IPS DF 4.7 (cell line): Measurements from ENCODE around the gene ACSL1.
"Not testable (repeated sequence)": the region's sequence is repeated elsewhere in the genome, so short reads cannot be mapped to it uniquely, and the experiment has no call there.

ENCODE experiments used
- DNase-seq: peaks from one replicate; pipeline ENCODE4 v3.0.0-alpha.2; 2013; ENCODE audit warnings: low spot score; ENCODE audit errors: extremely low read depth

The ACSL1 gene

GRCh38 chr4:184790826-184791225, 34.9 kb downstream of the ACSL1 start:
- DNase-seq, result no peak

GRCh38 chr4:184787766-184788503, 37.8 kb downstream of the ACSL1 start:
- DNase-seq, result no peak

GRCh38 chr4:184785813-184786212, 40.0 kb downstream of the ACSL1 start:
- DNase-seq, result no peak

- no peak for DNase-seq
These were observed 41.0 kb downstream of the ACSL1 start for GRCh38 chr4:184784628-184785257.

- no peak for DNase-seq
These were observed 42.9 kb downstream of the ACSL1 start for GRCh38 chr4:184782731-184783373.

- DNase-seq, result not testable (repeated sequence)
These were observed 46.6 kb downstream of the ACSL1 start for GRCh38 chr4:184779160-184779559.

GRCh38 chr4:184778325-184778724, 47.4 kb downstream of the ACSL1 start:
- no peak for DNase-seq

GRCh38 chr4:184776821-184777220, 48.9 kb downstream of the ACSL1 start:
- no peak for DNase-seq

GRCh38 chr4:184775854-184776555, 49.8 kb downstream of the ACSL1 start:
- DNase-seq, result no peak

GRCh38 chr4:184774152-184774551, 51.6 kb downstream of the ACSL1 start:
- DNase-seq, result no peak

- DNase-seq, result no peak
These were observed 54.4 kb downstream of the ACSL1 start for GRCh38 chr4:184771416-184771815.

GRCh38 chr4:184769141-184769765, 56.5 kb downstream of the ACSL1 start:
- DNase-seq, result no peak

GRCh38 chr4:184768296-184768695, 57.5 kb downstream of the ACSL1 start:
- no peak for DNase-seq

- no peak for DNase-seq
These were observed 59.3 kb downstream of the ACSL1 start for GRCh38 chr4:184766446-184766845.

- DNase-seq, result no peak
These were observed 60.1 kb downstream of the ACSL1 start for GRCh38 chr4:184765473-184766340.

- no peak for DNase-seq
These were observed 61.2 kb downstream of the ACSL1 start for GRCh38 chr4:184764601-184765000.

GRCh38 chr4:184763150-184763780, 62.5 kb downstream of the ACSL1 start:
- DNase-seq, result no peak

GRCh38 chr4:184762100-184762499, 63.7 kb downstream of the ACSL1 start:
- no peak for DNase-seq

GRCh38 chr4:184760681-184761080, 65.1 kb downstream of the ACSL1 start:
- no peak for DNase-seq

- DNase-seq, result no peak
These were observed 68.0 kb downstream of the ACSL1 start for GRCh38 chr4:184757810-184758209.
